ENCODE data around the gene PRPF6.
A peak's percentile ranks its signal among the peaks of the same experiment; 100 is the strongest.
"Not testable (repeated sequence)": the region's sequence is repeated elsewhere in the genome, so short reads cannot be mapped to it uniquely, and the experiment has no call there.

PRPF6 gene

DNA sequence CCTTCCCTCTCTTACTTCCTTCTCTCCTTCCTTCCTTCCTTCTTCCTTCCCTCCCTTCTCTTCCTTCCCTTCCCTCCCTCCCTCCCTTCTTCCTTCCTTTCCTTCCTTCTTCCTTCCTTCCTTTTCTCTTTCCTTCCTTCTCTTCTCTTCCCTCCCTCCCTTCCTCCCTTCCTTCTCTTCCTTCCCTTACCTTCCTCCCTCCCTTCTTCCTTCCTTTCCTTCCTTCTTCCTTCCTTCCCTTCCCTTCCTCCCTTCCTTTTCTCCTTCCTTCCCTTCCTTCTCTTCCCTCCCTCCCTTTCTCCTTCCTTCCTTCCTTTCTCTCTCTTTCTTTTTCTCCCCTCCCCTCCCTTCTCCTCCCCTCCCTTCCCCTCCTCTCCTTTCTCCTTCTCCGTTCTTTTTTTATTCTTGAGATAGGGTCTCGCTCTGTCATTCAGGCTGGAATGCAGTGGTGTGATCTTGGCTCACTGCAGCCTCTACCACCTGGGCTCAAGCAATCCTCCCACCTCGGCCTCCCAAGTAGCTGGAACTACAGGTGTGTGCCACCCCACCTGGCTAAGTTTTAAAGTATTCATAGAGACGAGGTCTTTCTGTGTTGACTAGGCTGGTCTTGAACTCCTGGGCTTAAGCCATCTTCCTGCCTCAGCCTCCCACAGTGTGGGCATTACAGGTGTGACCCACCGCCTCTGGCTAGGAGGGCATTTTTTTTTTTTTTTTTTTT lies 10.1 kb upstream of the PRPF6 start:
- TF ChIP-seq, protein P1, sequence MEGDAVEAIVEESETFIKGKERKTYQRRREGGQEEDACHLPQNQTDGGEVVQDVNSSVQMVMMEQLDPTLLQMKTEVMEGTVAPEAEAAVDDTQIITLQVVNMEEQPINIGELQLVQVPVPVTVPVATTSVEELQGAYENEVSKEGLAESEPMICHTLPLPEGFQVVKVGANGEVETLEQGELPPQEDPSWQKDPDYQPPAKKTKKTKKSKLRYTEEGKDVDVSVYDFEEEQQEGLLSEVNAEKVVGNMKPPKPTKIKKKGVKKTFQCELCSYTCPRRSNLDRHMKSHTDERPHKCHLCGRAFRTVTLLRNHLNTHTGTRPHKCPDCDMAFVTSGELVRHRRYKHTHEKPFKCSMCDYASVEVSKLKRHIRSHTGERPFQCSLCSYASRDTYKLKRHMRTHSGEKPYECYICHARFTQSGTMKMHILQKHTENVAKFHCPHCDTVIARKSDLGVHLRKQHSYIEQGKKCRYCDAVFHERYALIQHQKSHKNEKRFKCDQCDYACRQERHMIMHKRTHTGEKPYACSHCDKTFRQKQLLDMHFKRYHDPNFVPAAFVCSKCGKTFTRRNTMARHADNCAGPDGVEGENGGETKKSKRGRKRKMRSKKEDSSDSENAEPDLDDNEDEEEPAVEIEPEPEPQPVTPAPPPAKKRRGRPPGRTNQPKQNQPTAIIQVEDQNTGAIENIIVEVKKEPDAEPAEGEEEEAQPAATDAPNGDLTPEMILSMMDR (IDR thresholded peaks at IDR 0.05; ENCODE audit: borderline replicate concordance, control extremely low read depth, extremely low read depth, insufficient read depth, missing control alignments) = no peak
- in situ Hi-C loops (cut with MboI; ENCODE audit: low sequenced_read_pairs, unreplicated experiment) = no loop called here

DNA sequence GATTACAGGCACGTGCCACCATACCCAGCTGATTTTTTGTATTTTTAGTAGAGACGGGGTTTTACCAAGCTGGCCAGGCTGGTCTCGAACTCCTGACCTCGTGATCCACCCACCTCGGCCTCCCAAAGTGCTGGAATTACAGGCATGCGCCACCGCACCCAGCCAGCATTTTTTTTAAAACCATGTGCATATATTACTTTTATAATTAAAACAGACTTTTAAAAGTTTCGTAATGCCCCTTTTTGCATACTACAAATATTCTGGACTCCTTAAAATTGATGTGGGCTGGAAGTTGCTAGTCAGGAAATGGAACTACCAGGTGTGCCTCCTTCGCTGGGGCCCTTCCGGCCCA lies 9.0 kb upstream of the PRPF6 start:
- in situ Hi-C loops (cut with MboI; ENCODE audit: low sequenced_read_pairs, unreplicated experiment); DNase-seq (ENCODE audit: low spot score): not testable (repeated sequence)

More for the DNA sequence above, 10.1 kb upstream of the PRPF6 start:
- no peak for DNase-seq (ENCODE audit: low spot score)

DNA sequence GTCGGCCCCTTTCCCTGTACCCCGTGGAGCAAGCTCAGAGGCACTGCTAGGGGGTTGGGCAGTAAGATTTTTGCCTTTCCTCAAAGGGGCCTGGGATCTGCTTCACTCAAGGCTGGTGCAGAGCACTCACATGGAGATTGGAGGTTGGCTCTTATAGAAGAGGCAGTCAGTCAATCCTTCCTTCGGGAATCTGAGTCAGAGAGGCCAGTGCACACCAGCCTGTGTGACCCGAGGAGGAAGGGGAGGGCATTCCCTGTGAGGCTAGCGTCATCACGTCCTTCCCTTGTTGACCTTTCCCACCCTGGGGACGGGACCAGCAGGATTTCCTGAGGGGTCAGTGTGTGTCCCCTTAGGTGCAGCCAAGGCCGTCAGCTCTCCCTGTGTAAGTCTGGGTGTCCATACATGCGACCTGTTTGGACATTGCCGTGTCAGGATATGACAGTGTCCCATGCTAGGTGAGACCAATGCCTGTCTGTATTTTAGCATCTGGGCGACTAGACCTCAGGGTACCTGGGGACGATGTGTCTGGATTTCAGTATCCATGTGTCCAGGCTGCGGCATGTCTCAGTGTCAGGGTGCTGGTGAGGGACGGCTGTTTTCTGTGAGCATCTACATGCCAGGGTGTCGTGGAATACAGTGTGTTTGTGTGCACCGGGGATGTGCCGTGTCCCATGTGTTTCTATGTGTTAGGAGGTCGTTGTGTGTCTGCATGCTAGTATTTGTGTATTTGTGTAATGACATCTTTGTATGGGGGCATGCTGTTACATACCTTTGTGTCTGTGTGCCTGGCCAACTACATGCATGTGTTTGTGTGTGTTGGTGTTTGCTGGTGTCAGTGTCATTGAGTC lies 8.4 kb upstream of the PRPF6 start:
- in situ Hi-C loops (cut with MboI; ENCODE audit: low sequenced_read_pairs, unreplicated experiment) = no loop called here
- TF ChIP-seq, protein P1 (IDR thresholded peaks at IDR 0.05; ENCODE audit: borderline replicate concordance, control extremely low read depth, extremely low read depth, insufficient read depth, missing control alignments) = no peak
- no peak for DNase-seq (ENCODE audit: low spot score)

DNA sequence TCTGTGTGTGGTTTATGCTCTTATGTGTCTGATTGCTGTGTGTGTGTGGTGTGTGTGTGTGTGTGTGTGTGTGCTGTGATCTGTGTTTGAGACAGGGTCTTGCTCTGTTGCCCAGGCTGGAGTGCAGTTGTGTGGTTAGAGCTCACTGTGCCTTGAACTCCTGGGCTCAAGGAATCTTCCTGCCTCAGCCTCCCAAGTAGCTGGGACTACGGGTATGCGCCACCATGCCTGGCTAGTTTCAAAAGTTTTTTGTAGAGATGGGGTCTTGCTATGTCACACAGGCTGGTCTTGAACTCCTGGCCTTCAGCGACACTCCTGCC lies 7.8 kb upstream of the PRPF6 start:
- TF ChIP-seq, protein P1 (IDR thresholded peaks at IDR 0.05; ENCODE audit: borderline replicate concordance, control extremely low read depth, extremely low read depth, insufficient read depth, missing control alignments) = no peak
- no peak for DNase-seq (ENCODE audit: low spot score)
- in situ Hi-C loops (cut with MboI; ENCODE audit: low sequenced_read_pairs, unreplicated experiment) = no loop called here

DNA sequence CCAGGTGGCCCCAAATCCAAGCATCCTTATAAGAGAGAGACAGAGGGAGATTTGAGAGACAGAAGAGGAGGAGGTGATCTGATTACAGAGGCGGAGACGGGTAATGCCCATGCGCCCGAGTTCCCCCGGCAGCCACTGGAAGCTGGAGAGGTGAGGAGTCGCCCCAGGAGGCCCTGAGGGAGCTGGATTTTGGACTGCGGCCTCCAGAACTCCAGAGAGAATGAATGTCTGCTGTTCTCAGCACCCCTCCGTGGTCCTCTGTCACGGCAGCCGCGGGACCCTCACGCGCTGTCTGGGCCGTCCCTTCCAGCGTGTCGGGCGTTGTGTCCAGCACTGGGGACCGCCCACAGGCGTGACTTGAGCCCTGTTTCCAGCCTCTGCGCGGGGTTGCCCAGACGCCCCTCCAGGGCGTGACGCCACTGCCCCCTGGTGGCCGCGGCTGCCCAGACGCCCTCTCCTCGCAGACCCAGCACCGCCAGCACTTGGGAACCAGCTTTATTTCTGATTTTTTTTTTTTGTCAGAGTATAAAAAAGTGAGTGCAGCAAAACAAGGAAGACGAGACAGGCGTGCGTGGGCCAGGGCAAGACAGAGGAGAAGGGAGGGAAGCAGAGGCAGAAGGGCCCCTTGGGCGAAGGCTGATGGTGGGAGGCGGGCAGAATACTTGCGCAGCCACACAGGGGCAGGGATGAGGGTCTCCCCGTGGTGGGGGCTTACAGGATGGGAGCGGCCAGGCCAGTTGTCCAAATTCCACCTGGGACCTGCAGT lies 7.1 kb upstream of the PRPF6 start:
- in situ Hi-C loops (cut with MboI; ENCODE audit: low sequenced_read_pairs, unreplicated experiment) = no loop called here
- TF ChIP-seq, protein P1 (IDR thresholded peaks at IDR 0.05; ENCODE audit: borderline replicate concordance, control extremely low read depth, extremely low read depth, insufficient read depth, missing control alignments) = peak; percentile 94
- peak; percentile 89 for DNase-seq (ENCODE audit: low spot score)

DNA sequence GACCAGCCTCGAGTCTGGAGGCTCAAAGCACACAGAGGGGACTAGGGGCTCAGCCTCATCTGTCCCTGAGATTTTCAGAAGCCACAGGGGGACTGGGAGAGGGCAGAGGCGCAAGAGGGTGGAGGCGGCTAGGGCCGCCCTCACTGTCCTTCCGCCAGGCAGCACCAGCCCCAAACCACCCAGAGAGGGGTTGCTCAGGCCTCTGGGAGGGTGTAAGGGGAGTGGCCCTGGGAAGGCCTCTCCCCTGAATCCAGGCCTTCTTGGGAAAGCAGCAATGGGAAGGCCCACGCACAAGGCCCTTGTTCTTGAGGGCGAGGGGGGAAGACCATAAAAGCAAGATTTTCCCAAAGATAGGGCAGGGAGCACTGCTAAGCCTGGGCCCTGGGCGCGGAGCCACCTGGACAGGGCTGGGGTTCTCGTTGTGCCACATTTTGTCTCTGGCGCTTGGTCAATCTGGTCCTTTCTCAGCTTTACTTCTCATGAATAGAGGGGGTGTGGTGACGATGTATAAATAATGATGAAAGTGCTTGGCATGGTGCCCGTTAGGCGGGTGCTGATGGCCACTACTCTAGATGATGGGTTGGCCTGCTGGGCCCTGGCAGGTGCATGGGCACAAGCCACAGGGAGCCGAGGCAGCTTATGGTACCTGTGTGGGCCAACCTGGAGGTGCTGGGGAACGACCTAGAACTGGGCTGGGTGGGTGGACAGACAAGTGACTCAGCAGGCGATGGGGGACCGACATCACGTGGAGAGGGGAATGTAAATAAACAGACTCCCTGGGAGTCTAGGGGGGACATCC lies 6.3 kb upstream of the PRPF6 start:
- in situ Hi-C loops (cut with MboI; ENCODE audit: low sequenced_read_pairs, unreplicated experiment) = no loop called here

DNA sequence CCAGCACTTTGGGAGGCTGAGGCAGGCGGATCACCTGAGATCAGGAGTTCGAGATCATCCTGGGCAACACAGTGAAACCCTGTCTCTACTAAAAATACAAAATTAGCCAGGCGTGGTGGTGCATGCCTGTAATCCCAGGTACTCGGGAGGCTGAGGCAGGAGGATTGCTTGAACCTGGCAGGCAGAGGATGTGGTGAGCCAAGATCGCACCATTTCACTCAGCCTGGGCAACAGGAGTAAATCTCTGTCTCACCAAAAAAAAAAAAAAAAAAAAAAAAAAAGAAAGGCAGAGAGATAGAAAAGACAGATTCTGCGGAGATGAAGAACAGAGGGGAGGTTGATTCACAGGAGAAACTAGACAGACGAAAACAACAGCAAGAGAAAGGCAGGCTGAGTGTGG lies 4.4 kb upstream of the PRPF6 start:
- DNase-seq (ENCODE audit: low spot score); in situ Hi-C loops (cut with MboI; ENCODE audit: low sequenced_read_pairs, unreplicated experiment): not testable (repeated sequence)

More for the DNA sequence above, 6.3 kb upstream of the PRPF6 start:
- TF ChIP-seq, protein P1 (IDR thresholded peaks at IDR 0.05; ENCODE audit: borderline replicate concordance, control extremely low read depth, extremely low read depth, insufficient read depth, missing control alignments) = no peak
- DNase-seq (ENCODE audit: low spot score) = no peak
